SK-MEL-5 (cell line): ENCODE data around the gene FDXR. TPM values are rescaled to one million over a fixed set of nuclear protein-coding genes. Genes with fewer than 3 reads are reported as not detected.
"Not testable (repeated sequence)": the region's sequence is repeated elsewhere in the genome, so short reads cannot be mapped to it uniquely, and the experiment has no call there.

ENCODE experiments used
- DNase-seq: peaks from one replicate; pipeline ENCODE4 v3.0.0-alpha.2; 2016; ENCODE audit warnings: low read depth, low spot score
- in situ Hi-C: cut with HindIII; loops from 2 replicates; pipeline ENCODE4 v1.10.0; 2016; ENCODE audit warnings: low sequenced_read_pairs, high pct_unique_total_duplicates, low pct_unique_long_range_greater_than_20kb
- polyA plus RNA-seq, 2 experiments: library from polyadenylated mRNA; depleted of rRNA; stranded (reverse); fragments of >200 nt; gene quantifications; 2 replicates each; pipeline ENCODE4 v1.2.3, GENCODE V29; 2015
- total RNA-seq: library from RNA; depleted of rRNA; stranded (reverse); fragments of >200 nt; shearing (Covaris generic); gene quantifications from 2 replicates; pipeline ENCODE4 v1.2.3, GENCODE V29; 2014; rRNA removed

The FDXR gene, protein sequence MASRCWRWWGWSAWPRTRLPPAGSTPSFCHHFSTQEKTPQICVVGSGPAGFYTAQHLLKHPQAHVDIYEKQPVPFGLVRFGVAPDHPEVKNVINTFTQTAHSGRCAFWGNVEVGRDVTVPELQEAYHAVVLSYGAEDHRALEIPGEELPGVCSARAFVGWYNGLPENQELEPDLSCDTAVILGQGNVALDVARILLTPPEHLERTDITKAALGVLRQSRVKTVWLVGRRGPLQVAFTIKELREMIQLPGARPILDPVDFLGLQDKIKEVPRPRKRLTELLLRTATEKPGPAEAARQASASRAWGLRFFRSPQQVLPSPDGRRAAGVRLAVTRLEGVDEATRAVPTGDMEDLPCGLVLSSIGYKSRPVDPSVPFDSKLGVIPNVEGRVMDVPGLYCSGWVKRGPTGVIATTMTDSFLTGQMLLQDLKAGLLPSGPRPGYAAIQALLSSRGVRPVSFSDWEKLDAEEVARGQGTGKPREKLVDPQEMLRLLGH
- 42.4 and 48.1 TPM in 2 replicates for total RNA-seq
- polyA plus RNA-seq (2015; cell fraction: cytosol; rRNA removed) = 82.1 and 92.8 TPM in 2 replicates
- 85.8 and 117 TPM in 2 replicates for polyA plus RNA-seq (2015; cell fraction: nucleus; rRNA removed)

DNA sequence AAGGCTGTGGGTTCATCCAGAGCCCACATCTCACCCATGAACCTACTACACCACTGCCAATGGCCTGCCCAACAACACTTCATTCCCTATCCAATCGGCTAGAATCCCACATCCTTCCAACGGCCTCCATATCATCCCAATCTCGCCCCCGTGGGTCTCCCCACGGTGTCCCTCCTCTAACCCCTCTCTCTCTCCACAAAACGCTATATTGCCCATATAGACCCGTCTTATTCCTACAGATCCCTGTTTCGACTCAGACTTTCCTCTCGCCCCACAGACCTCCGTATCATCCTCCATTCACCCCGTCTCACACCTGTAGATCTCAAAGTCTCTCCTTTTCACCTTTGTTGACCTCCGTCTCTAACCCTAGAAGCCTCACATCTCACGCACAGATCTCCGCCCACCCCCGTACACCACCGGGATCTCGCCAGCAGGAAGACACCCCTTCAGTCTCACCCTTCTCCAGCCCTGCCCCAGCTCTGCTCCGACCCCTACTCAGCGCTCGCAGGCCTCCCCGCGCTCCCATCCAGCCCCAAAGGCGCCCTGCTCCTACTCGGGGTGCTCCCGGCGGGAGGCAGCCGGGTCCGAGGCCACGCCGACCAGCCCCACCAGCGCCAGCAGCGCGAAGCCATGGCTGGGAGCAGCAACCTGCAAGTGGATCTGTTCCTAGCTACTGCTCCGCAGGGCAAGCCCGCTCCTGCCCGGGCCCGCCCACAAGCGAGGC, at the start of gene FDXR:
Gene FDXR (minus strand): TSS at position 682 of the 724 bp plus-strand sequence. CDS start 50 bp downstream, at position 632.
- DNase-seq = no peak
- in situ Hi-C loops = no loop called here

DNA sequence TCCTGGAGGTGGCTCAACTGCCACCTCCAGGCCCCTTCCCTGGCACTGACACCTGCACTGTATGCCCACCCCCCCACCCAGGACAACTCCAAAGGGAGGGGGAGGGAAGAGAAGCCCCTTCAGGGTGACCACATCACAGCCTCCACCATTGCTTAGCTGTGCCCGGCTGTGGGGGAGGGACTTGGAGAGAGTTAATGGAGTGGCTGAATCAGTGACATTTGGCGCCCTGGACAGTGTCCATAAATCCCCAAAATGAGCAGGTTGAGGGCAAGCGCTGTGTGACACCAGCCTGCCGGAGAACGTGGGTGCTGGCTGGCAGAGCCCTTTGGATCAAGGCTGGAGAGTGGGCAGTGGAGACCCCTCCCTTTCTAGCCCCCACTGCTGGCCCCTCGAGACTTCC, 49.4 kb upstream of the FDXR start:
- in situ Hi-C loops = no loop called here

DNA sequence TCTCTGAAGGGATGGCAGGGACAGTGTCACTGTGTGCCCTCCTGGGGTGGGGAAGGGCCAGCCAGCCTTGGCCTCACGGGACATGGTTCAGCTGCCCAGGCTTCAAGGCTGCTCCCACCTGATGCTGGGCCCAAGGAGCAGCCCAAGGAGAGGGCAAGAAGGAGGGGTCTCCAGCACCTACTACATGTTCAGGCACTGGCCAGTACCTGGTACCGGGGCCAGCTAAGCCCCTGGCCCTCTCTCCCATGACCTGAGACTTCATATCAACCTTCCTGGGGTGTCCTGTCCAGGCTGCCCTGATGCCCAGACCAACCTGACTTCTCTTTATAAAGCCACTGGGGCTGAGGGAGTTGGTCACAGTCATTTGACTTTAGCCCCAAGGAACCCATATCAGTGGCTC, 49.0 kb upstream of the FDXR start:
- DNase-seq = no peak
- in situ Hi-C loops = no loop called here

More for the DNA sequence above, 49.4 kb upstream of the FDXR start:
- DNase-seq = no peak

DNA sequence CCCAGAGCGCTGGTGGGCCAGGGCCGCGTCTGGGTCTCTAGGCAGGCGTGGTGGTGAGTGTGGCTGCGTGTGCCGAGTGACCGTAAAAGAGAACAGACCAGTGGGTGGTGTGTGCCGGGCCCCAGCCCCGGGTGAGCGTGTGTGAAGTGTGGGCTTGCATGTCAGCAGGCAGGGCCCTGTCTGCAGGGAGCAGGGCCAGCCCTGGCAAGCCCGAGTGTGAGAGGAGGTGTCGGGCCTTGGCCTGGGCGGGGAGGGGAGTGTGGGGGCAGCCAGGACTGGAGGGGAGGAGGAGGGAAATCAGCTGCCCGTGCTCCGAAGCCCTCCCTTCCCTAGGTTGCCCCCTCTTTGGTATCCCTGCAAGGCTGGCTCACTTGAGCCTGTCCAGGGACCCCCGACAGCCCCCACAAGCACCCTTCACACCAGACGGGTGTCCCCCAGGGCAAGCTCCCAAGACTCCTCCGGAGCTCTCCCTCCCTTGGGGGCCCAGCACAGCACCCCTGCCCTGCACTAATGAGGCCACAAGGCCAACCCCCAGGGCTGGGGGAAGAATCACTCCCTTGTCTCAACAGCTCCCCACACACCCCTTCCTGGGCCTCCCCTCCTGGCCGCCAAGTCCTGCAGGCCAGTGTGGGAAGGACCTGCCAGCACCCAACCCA, 48.4 kb upstream of the FDXR start:
- no peak for DNase-seq
- in situ Hi-C loops = no loop called here

GRCh38 chr17:74920642-74921025, 47.8 kb upstream of the FDXR start:
- in situ Hi-C loops = no loop called here
- no peak for DNase-seq

GRCh38 chr17:74920306-74920620, 47.5 kb upstream of the FDXR start:
- DNase-seq = no peak
- in situ Hi-C loops = no loop called here

GRCh38 chr17:74919440-74920305, 46.9 kb upstream of the FDXR start:
- in situ Hi-C loops = no loop called here
- peak; percentile 67 for DNase-seq

DNA sequence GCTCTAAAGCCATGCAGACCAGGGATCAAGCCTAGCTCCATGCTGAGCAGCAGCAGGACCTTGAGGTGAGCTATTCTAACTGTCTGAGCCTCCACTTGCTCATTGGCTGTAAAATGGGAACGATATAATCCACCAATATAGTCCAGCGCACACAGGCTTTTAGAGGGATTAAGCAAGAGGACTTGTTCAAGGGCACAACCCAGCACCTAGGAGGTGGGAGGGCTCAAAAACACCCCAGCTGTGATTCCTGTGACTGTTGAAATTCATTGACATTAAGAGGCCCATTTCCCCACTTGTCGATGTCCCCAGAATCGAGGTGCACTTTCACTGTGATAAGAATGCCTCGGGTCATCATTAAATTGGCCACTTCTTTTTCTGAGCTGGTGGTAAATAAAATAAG, 46.1 kb upstream of the FDXR start:
- in situ Hi-C loops = no loop called here
- DNase-seq = no peak

DNA sequence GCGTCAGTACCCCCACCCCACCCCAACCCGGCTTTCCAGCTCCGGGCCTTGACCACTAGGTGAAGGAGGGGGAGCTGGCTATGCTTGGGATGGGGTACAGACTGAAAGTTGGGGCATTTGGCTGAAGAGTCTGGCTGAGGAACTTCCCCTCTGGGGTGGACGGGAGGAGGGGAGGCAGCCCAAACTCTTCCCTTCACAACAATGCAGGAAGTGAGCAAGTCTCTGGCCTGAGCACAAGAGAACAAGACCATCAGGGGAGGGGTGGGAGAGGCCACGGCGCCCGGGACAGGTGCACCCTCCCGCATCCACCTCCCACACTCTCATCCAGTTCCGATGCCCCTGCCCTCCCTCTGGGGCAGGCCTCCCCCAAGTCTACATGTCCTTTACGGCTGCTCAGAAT, 44.6 kb upstream of the FDXR start:
- DNase-seq = no peak
- in situ Hi-C loops = no loop called here

DNA sequence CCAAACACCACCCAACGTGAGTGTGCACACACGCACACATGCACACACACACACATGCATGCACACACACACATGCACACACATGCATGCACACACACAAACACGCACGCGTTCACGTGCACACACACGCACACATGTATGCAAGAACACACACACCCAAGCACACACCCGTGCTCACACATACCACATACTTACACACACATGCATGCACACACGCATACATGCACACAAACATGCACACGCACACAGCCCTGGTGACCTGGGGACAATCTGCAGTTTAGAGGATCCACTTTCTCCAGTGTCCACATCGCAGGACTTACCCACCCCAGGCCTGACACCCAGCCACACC, 44.0 kb upstream of the FDXR start:
- DNase-seq = no peak
- in situ Hi-C loops = no loop called here

- in situ Hi-C loops = no loop called here
Measured at GRCh38 chr17:74916136-74916850, 43.5 kb upstream of the FDXR start.

GRCh38 chr17:74911423-74911822, 38.6 kb upstream of the FDXR start:
- DNase-seq, in situ Hi-C loops: not testable (repeated sequence)

More at GRCh38 chr17:74916136-74916850, 43.5 kb upstream of the FDXR start:
- no peak for DNase-seq

DNA sequence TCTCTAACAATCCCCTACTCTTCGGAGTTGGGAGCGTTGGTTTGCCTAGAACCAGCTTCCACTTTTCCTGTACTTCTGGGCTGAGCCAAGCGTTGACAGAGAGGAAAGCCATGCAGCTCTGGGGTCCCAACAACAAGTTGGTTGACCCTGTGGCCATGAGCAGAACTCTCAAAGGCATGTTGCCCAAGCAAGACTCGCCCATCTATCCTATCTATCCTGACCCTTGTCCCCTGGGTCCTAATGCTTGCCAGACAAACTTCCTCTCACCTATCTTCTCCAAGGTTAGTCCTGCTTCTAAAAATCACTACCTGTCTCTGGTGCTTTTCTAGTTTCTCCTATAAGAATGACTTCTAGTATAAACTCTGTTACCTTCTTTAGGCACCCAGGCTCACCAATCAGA, 36.3 kb upstream of the FDXR start:
- DNase-seq, in situ Hi-C loops: not testable (repeated sequence)

DNA sequence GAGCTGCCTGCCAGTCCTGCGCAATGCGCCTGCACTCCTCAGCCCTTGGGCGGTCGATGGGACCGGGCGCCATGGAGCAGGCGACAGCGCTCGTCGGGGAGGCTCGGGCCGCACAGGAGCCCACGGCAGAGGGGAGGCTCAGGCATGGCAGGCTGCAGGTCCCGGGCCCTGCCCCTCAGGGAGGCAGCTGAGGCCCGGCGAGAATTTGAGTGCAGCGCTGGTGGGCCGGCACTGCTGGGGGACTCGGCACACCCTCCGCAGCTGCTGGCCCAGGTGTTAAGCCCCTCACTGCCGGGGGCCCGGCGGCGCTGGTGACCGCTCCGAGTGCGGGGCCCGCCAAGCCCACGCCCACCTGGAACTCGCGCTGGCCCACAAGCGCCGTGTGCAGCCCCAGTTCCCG, 34.2 kb upstream of the FDXR start:
- no peak for DNase-seq
- in situ Hi-C loops = no loop called here

GRCh38 chr17:74906214-74906793, 33.5 kb upstream of the FDXR start:
- in situ Hi-C loops = not testable (repeated sequence)
- peak; percentile 41 for DNase-seq

DNA sequence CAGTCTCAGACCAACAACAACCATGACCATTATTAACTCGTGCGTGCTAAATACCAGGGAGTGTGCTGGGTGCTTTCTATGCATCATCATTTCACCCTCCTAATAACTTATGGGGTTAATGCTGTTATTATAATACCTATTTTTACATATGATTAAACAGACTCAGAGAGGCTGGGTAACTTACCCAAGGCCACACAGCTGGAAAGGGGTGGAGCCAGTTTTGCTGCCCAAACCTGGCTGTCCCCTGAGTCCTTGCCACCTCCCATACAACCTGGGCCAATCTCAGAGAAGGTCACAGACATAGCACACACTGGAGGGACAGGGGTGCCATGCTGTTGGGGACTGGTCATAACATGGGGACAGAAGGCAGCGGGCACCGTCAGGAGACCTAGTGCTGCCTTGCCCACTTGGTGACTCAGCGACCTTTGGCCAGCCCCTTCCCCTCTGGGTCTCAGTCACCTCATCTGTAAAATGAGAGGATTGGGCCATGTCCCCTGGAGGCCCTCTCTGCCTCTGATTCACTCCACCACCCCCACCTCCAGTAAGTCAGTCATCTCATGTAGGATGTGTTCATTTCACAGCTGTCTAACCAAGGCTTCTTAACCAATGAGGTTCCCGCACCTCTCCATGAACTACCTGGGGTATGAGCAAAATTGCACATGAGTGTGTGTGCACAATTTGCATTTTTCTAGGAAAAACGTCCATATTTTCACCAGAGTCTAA, 32.1 kb upstream of the FDXR start:
- DNase-seq = no peak
- in situ Hi-C loops = no loop called here
